Gastrocnemius medialis (tissue), 4 donors: Measurements from ENCODE around the gene TMEM181. TPM values are rescaled to one million over a fixed set of nuclear protein-coding genes. Genes with fewer than 3 reads are reported as not detected.
"Not testable (repeated sequence)": the region's sequence is repeated elsewhere in the genome, so short reads cannot be mapped to it uniquely, and the experiment has no call there.

Experiments
- ATAC-seq, 2 donors: fragments of 150-250 bp; one replicate each; pipeline ENCODE4 v1.9.1; 2016
- DNase-seq, 2 donors: peaks; one replicate each; pipeline ENCODE4 v3.0.0-alpha.2; 2019
- H3K27ac ChIP-seq, 4 donors: fragments of 200-600 bp; sonication (generic); 1 replicate in 1 of 4; 2 replicates in 3 of 4; pipeline ENCODE4 v1.5.1; 2016 to 2018; ENCODE audit warnings: mild to moderate bottlenecking in 2 of 4, moderate library complexity in 1 of 4
- H3K27me3 ChIP-seq, 3 donors: fragments of 200-600 bp; sonication (generic) in 2 of 3; 1 replicate in 1 of 3; 2 replicates in 2 of 3; pipeline versions ENCODE4 v1.5.1 to v1.6.0; 2016 to 2019; ENCODE audit warnings: mild to moderate bottlenecking in 1 of 3, moderate library complexity in 1 of 3
- H3K36me3 ChIP-seq, 2 donors: fragments of 200-600 bp; sonication (generic) in 1 of 2; one replicate each; pipeline ENCODE4 v1.5.1; 2017 to 2018
- H3K4me1 ChIP-seq, 2 donors: fragments of 200-600 bp; sonication (generic) in 1 of 2; one replicate each; pipeline ENCODE4 v1.5.1; 2016 to 2017; ENCODE audit warnings: mild to moderate bottlenecking in 2 of 2
- H3K4me3 ChIP-seq, 4 donors: fragments of 200-600 bp; sonication (generic) in 3 of 4; 1 replicate in 1 of 4; 2 replicates in 3 of 4; pipeline ENCODE4 v1.5.1; 2016 to 2019; ENCODE audit warnings: mild to moderate bottlenecking in 2 of 4
- H3K9me3 ChIP-seq, 3 donors: fragments of 200-600 bp; sonication (generic) in 2 of 3; 1 replicate in 1 of 3; 2 replicates in 2 of 3; pipeline ENCODE4 v1.5.1; 2016 to 2019
- POLR2A ChIP-seq, 2 donors: fragments of 450-650 bp; IDR thresholded peaks; one replicate each; pipeline ENCODE4 v1.6.1; 2017; ENCODE audit warnings: antibody characterized with exemption in 2 of 2, mild to moderate bottlenecking in 2 of 2, moderate library complexity in 2 of 2
- in situ Hi-C, 4 donors: fragments of 200-750 bp; cut with MboI; loops; one replicate each; pipeline versions ENCODE4 v1.15.0 to v1.8.0; 2017; ENCODE audit warnings: low sequenced_read_pairs in 4 of 4
- intact Hi-C: fragments of 100-400 bp; cut with DNase I; formaldehyde crosslinking; loops from one replicate; pipeline ENCODE4 v1.15.1; 2023; ENCODE audit warnings: low total_unique reads
- total RNA-seq, 4 donors: library from RNA; depleted of rRNA; stranded (reverse); fragments of >200 nt; gene quantifications; one replicate each; pipeline versions ENCODE4 v1.1.0 to v1.2.3, GENCODE V29; 2016
- TF ChIP-seq, protein P1 (sequence below), 5 experiments: fragments of 450-650 bp in 3 of 5; fragments of 200-600 bp in 2 of 5; sonication (generic) in 2 of 5; IDR thresholded peaks in 4 of 5; conservative IDR thresholded peaks in 1 of 5; 1 replicate in 4 of 5; 2 replicates in 1 of 5; pipeline ENCODE4 v1.5.1; 2016 to 2019; ENCODE audit warnings: antibody characterized with exemption in 5 of 5, mild to moderate bottlenecking in 3 of 5, moderate library complexity in 3 of 5

The TMEM181 gene
- total RNA-seq, 4 donors from 2014 or later, result 12.1 to 17.9 (median 12.9) TPM

DNA sequence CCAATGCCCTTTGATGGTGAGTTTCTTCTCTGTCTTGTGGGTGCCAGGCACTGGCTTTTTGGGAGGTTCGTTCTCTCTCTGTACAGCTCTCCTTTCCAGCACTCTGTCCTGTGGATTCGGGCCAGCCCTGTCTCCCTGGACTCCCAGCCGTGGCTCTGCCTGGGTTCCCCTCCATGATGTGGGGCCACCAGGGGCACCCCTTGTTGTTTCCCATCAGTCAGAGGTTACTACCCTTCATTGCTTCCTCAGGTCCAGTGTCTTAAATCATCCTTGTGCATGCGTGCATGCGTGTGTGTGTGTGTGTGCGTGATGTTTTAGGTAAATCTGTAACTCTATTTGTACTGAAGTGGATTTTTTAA is 44.1 kb downstream of the TMEM181 start:
- Histone ChIP-seq H3K36me3 (peaks cover 0 to 18% of the 10 kb centered on the region in 2 donors), H3K9me3 (no peaks in the 10 kb centered on the region), H3K27ac (no peak overlapping the region), H3K4me3 (no peak overlapping the region), H3K4me1 (no peaks in the 10 kb centered on the region), H3K27me3 (no peaks in the 10 kb centered on the region)
- DNase-seq (no peak), ATAC-seq (no peak)
- no peak for TF ChIP-seq POLR2A (IDR thresholded peaks at IDR 0.05)
- TF ChIP-seq, protein P1, sequence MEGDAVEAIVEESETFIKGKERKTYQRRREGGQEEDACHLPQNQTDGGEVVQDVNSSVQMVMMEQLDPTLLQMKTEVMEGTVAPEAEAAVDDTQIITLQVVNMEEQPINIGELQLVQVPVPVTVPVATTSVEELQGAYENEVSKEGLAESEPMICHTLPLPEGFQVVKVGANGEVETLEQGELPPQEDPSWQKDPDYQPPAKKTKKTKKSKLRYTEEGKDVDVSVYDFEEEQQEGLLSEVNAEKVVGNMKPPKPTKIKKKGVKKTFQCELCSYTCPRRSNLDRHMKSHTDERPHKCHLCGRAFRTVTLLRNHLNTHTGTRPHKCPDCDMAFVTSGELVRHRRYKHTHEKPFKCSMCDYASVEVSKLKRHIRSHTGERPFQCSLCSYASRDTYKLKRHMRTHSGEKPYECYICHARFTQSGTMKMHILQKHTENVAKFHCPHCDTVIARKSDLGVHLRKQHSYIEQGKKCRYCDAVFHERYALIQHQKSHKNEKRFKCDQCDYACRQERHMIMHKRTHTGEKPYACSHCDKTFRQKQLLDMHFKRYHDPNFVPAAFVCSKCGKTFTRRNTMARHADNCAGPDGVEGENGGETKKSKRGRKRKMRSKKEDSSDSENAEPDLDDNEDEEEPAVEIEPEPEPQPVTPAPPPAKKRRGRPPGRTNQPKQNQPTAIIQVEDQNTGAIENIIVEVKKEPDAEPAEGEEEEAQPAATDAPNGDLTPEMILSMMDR (IDR thresholded peaks at IDR 0.05 in 4 of 5, conservative IDR thresholded peaks at IDR 0.05 in 1 of 5), result no peak
- in situ Hi-C loops, result loop anchor here in 2 of 4 donors (10.0 kb wide), 2 partner anchors 379 to 389 kb away; no protein-coding TSS in a partner anchor
- intact Hi-C loops, result loop anchor here (2.0 kb wide), 1 partner anchor 389 kb away; no protein-coding TSS in a partner anchor

DNA sequence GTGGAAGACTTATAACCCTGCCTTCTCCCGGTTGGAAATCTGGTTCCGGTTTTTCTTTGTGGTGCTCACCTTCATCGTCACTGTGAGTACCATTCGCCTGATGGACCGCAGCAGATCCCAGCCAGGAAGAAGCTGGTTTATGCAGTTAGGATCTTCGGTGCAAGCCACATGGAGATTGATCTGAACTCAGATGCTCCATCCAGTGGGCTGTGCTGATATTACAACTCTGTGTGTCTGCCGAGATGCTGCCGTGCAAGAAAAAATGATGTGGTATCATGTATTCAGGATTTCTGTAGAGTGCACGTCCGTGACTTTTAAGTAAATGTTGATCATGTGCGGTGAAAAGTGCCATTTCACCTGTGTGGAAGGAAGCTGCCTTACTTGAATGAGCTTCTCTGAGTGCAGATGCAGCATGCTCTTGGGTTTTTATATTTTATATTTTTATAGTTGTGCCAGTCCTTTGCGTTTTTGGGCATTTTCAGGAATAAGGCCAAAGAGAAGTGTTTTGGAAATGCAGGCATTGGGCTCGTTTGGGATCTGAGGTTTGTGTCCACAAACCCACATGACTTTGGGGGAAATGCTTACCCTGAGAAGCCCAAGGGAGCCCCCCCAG is 45.5 kb downstream of the TMEM181 start:
- no peak for TF ChIP-seq POLR2A (IDR thresholded peaks at IDR 0.05)
- TF ChIP-seq, protein P1 (IDR thresholded peaks at IDR 0.05 in 4 of 5, conservative IDR thresholded peaks at IDR 0.05 in 1 of 5), result peak; percentile 34 to 62 (median 55)
- Histone ChIP-seq H3K4me3 (no peak overlapping the region), H3K27me3 (no peaks in the 10 kb centered on the region), H3K4me1 (no peaks in the 10 kb centered on the region), H3K9me3 (no peaks in the 10 kb centered on the region), H3K36me3 (peaks cover 0 to 31% of the 10 kb centered on the region in 2 donors), H3K27ac (no peak overlapping the region)
- DNase-seq (no peak), ATAC-seq (peak; percentile 58 to 75)
- in situ Hi-C loops, result loop anchor here in 2 of 4 donors (10.0 kb wide), 2 partner anchors 381 to 391 kb away; no protein-coding TSS in a partner anchor
- intact Hi-C loops, result loop anchor here (2.0 kb wide), 1 partner anchor 391 kb away; no protein-coding TSS in a partner anchor

DNA sequence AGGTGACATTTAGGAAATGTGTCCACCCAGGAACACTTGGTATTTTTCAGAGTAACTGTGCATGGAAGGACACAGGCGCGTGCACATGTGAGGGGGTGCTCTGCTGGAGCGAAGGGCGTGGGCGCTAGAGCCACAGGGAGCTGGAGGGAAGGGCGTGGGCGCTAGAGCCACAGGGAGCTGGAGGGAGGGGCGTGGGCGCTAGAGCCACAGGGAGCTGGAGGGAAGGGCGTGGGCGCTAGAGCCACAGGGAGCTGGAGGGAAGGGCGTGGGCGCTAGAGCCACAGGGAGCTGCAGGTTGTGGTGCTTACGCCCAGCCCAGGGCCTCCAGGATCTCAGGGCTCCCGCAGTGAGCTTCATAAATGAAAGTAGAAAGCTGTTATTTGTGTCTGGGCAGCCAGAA is 46.1 kb downstream of the TMEM181 start:
- H3K9me3 ChIP-seq, H3K27ac ChIP-seq, intact Hi-C loops, ATAC-seq, DNase-seq, H3K27me3 ChIP-seq, H3K4me3 ChIP-seq, H3K4me1 ChIP-seq: not testable (repeated sequence)
- in situ Hi-C loops, result loop anchor here in 2 of 4 donors (10.0 kb wide), 2 partner anchors 381 to 391 kb away; no protein-coding TSS in a partner anchor
- H3K36me3 ChIP-seq, result peaks cover 0 to 38% of the 10 kb centered on the region in 2 donors

DNA sequence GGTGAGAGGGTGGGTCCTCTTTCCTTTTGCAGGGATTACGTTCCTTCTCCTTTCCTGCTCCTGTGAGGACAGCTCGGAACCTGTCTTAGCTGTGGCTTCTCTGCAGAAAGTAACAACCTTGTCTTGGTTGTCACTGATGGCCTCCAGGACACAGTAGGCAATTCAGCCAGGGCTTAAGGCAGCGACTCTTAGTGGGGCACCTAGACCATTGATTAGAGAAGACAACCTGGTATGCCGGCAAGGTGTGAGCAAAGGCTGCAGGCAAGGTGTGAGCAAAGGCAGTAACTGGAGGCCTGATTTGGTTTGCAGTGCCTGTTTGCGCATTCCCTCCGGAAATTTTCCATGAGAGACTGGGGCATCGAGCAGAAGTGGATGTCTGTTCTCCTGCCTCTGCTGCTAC is 47.0 kb downstream of the TMEM181 start:
- intact Hi-C loops, result no loop called here
- no peak for DNase-seq
- in situ Hi-C loops, result loop anchor here in 2 of 4 donors (10.0 kb wide), 2 partner anchors 382 to 392 kb away; no protein-coding TSS in a partner anchor
- no peak overlapping the region for H3K4me3 ChIP-seq
- H3K27me3 ChIP-seq, result no peaks in the 10 kb centered on the region
- no peaks in the 10 kb centered on the region for H3K9me3 ChIP-seq
- H3K4me1 ChIP-seq, result no peaks in the 10 kb centered on the region
- ATAC-seq, result no peak
- peaks cover 0 to 40% of the 10 kb centered on the region in 2 donors for H3K36me3 ChIP-seq
- H3K27ac ChIP-seq, result no peak overlapping the region
- TF ChIP-seq, protein P1 (IDR thresholded peaks at IDR 0.05 in 4 of 5, conservative IDR thresholded peaks at IDR 0.05 in 1 of 5), result no peak
- TF ChIP-seq POLR2A (IDR thresholded peaks at IDR 0.05), result no peak

DNA sequence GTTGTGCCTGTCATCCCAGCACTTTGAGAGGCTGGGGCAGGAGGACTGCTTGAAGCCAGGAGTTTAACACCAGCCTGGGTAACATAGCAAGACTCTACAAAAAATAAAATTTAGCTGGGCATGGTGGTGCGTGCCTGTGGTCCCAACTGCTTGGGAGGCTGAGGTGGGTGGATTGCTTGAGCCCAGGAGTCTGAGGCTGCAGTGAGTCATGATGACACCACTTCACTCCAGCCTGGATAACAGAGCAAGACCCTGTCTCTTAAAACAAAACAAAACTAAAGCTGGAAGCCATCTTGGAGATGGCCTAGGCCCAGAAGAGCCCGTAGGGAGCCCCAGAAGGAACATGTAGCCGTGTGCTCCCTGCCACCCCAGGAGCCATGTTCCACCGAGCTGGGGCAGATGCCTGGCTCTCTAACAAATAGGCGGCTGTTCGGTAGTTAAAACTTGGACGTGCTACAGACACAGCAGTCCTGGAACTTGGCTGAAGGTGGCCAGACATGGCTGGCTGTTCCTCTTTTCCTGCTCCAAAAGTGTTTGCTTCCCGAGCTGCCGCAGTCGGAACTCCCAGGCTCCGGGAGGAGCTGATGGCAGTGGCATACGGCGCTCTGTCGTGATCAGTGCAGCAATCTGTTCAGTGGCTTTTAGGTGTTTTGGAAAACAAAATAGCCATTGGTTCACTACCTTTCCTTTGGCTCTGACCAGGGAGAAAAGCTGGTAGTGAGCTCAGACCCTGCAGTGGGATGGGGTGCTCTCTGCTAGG is 47.7 kb downstream of the TMEM181 start:
- Histone ChIP-seq H3K36me3 (peaks cover 0 to 40% of the 10 kb centered on the region in 2 donors), H3K4me3 (no peak overlapping the region), H3K27me3 (no peaks in the 10 kb centered on the region), H3K4me1 (no peaks in the 10 kb centered on the region), H3K9me3 (no peaks in the 10 kb centered on the region), H3K27ac (no peak overlapping the region)
- no peak for DNase-seq
- TF ChIP-seq POLR2A (IDR thresholded peaks at IDR 0.05), result no peak
- TF ChIP-seq, protein P1 (IDR thresholded peaks at IDR 0.05 in 4 of 5, conservative IDR thresholded peaks at IDR 0.05 in 1 of 5), result no peak
- in situ Hi-C loops, result loop anchor here in 2 of 4 donors (10.0 kb wide), 2 partner anchors 383 to 393 kb away; no protein-coding TSS in a partner anchor
- intact Hi-C loops, result no loop called here
- peak in 1 of 2 donors; percentile 46 for ATAC-seq
